NCI-H345 treated with DMSO at 0.1 percent for 48 hours (cell line): ENCODE data around the gene TMED8.

ENCODE experiments used
- DNase-seq: peaks from one replicate; lab custom pipeline; 2025; ENCODE audit not compliant: unreplicated experiment; lab: John Stamatoyannopoulos, UW

The TMED8 gene

GRCh38 chr14:77299771-77300170 lies 77.1 kb downstream of the TMED8 start:
- DNase-seq, result no peak

GRCh38 chr14:77296906-77297305 lies 80.0 kb downstream of the TMED8 start:
- no peak for DNase-seq

GRCh38 chr14:77296155-77296554 lies 80.7 kb downstream of the TMED8 start:
- no peak for DNase-seq

GRCh38 chr14:77290705-77291104 lies 86.2 kb downstream of the TMED8 start:
- DNase-seq, result no peak

GRCh38 chr14:77286576-77286975 lies 90.3 kb downstream of the TMED8 start:
- no peak for DNase-seq
